GM21367 (cell line): ENCODE data around the gene ACOX2.

ENCODE experiments used
- ATAC-seq: cut with Tn5 transposase; IDR thresholded peaks from one replicate; pipeline ENCODE4 v1.9.1; 2021; ENCODE audit not compliant: unreplicated experiment

Gene ACOX2

GRCh38 chr3:58567251-58567515 is 30.2 kb upstream of the ACOX2 start:
- no peak for ATAC-seq

- no peak for ATAC-seq
These were observed 29.6 kb upstream of the ACOX2 start for GRCh38 chr3:58566398-58567250.

- no peak for ATAC-seq
These were observed 28.8 kb upstream of the ACOX2 start for GRCh38 chr3:58565621-58566397.

GRCh38 chr3:58564456-58565160 is 27.6 kb upstream of the ACOX2 start:
- ATAC-seq = no peak

GRCh38 chr3:58564054-58564453 is 27.1 kb upstream of the ACOX2 start:
- no peak for ATAC-seq

GRCh38 chr3:58563386-58564035 is 26.5 kb upstream of the ACOX2 start:
- ATAC-seq = no peak

- no peak for ATAC-seq
These were observed 25.5 kb upstream of the ACOX2 start for GRCh38 chr3:58562498-58562897.

- no peak for ATAC-seq
These were observed 23.9 kb upstream of the ACOX2 start for GRCh38 chr3:58560771-58561311.

GRCh38 chr3:58559586-58559985 is 22.6 kb upstream of the ACOX2 start:
- no peak for ATAC-seq

- ATAC-seq = no peak
These were observed 20.5 kb upstream of the ACOX2 start for GRCh38 chr3:58557491-58557890.

GRCh38 chr3:58556761-58557221 is 19.8 kb upstream of the ACOX2 start:
- ATAC-seq = no peak

- no peak for ATAC-seq
These were observed 19.0 kb upstream of the ACOX2 start for GRCh38 chr3:58556001-58556400.

- no peak for ATAC-seq
These were observed 18.2 kb upstream of the ACOX2 start for GRCh38 chr3:58555203-58555602.

- no peak for ATAC-seq
These were observed 16.0 kb upstream of the ACOX2 start for GRCh38 chr3:58553003-58553402.

GRCh38 chr3:58551636-58552180 is 14.7 kb upstream of the ACOX2 start:
- no peak for ATAC-seq

GRCh38 chr3:58544541-58544940 is 7.6 kb upstream of the ACOX2 start:
- no peak for ATAC-seq

GRCh38 chr3:58540176-58540858 is 3.3 kb upstream of the ACOX2 start:
- no peak for ATAC-seq

- ATAC-seq = no peak
These were observed 2.6 kb upstream of the ACOX2 start for GRCh38 chr3:58539626-58540025.

- no peak for ATAC-seq
These were observed 667 bp upstream of the ACOX2 start for GRCh38 chr3:58537412-58538301.
